Measurements from ENCODE around the gene AMY2A. TPM values are rescaled to one million over a fixed set of nuclear protein-coding genes. Genes with fewer than 3 reads are reported as not detected.
"Not testable (repeated sequence)": the region's sequence is repeated elsewhere in the genome, so short reads cannot be mapped to it uniquely, and the experiment has no call there.

AMY2A gene
- total RNA-seq = not detected

GRCh38 chr1:103616994-103617477, at the start of gene AMY2A:
Gene AMY2A, plus strand, starts transcription at chr1:103617427. Its CDS starts 14 bp downstream, at chr1:103617441.
- H3K27me3 ChIP-seq; intact Hi-C loops (cut with DNase I): not testable (repeated sequence)

GRCh38 chr1:103569493-103569892, 47.7 kb upstream of the AMY2A start:
- Histone ChIP-seq H3K36me3 (no peaks in the 10 kb centered on the region), H3K4me1 (no peaks in the 10 kb centered on the region), H3K27me3 (no peaks in the 10 kb centered on the region), H3K4me3 (no peak overlapping the region), H3K9me3 (no peaks in the 10 kb centered on the region), H3K27ac (no peak overlapping the region)
- no peak for TF ChIP-seq POLR2AphosphoS5 (IDR thresholded peaks at IDR 0.05; ENCODE audit: insufficient read depth in 1 of 2, low read depth in 1 of 2)
- TF ChIP-seq, protein P1, sequence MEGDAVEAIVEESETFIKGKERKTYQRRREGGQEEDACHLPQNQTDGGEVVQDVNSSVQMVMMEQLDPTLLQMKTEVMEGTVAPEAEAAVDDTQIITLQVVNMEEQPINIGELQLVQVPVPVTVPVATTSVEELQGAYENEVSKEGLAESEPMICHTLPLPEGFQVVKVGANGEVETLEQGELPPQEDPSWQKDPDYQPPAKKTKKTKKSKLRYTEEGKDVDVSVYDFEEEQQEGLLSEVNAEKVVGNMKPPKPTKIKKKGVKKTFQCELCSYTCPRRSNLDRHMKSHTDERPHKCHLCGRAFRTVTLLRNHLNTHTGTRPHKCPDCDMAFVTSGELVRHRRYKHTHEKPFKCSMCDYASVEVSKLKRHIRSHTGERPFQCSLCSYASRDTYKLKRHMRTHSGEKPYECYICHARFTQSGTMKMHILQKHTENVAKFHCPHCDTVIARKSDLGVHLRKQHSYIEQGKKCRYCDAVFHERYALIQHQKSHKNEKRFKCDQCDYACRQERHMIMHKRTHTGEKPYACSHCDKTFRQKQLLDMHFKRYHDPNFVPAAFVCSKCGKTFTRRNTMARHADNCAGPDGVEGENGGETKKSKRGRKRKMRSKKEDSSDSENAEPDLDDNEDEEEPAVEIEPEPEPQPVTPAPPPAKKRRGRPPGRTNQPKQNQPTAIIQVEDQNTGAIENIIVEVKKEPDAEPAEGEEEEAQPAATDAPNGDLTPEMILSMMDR (IDR thresholded peaks at IDR 0.05) = no peak
- TF ChIP-seq POLR2A (IDR thresholded peaks at IDR 0.05) = no peak
- intact Hi-C loops (cut with DNase I) = no loop called here
- no peak for DNase-seq (ENCODE audit: extremely low spot score in 2 of 2)

More at GRCh38 chr1:103616994-103617477, at the start of gene AMY2A:
- DNase-seq (ENCODE audit: extremely low spot score in 2 of 2); H3K27ac ChIP-seq; H3K36me3 ChIP-seq; H3K9me3 ChIP-seq; H3K4me3 ChIP-seq; H3K4me1 ChIP-seq: not testable (repeated sequence)

DNA sequence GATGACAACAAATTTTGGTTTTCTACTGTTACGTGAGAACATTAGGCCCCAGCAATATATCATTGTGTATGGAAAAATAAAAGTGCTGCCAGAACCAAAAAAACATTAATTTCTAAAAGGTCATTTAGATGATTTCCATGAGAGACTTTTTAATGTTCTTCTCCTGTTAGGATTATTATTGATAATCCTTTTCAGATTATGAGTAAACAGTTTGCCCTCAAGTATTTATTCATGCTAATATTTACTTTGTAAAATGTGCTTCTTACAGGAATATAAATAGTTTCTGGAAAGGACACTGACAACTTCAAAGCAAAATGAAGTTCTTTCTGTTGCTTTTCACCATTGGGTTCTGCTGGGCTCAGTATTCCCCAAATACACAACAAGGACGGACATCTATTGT, 45.9 kb upstream of the AMY2A start, which contains the start of gene AMY2B:
Gene AMY2B (plus strand): TSS at position 301 of the 400 bp plus-strand sequence. CDS start 14 bp downstream, at position 315.
- intact Hi-C loops (cut with DNase I); H3K4me1 ChIP-seq; H3K27ac ChIP-seq; H3K9me3 ChIP-seq; DNase-seq (ENCODE audit: extremely low spot score in 2 of 2); H3K4me3 ChIP-seq; H3K36me3 ChIP-seq; H3K27me3 ChIP-seq: not testable (repeated sequence)

DNA sequence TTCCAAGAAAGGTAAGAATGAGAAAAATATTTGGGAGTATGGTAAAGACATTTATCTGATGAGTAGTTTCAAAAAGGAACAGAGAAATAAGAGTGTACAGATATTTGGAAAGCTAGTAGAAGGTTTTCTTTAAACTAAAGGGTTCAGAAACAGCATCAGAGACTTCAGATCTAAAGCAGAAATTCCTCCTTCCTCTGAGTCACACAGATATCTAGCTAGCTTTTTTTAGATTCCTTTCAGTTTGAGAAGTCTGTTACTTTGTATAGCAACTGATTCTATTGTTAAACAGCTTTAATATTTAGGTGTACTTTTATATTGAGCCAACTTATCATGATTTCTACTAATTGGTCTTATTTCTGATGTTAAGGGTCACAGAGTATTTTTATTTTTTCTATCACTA, 41.2 kb upstream of the AMY2A start:
- TF ChIP-seq POLR2AphosphoS5 (IDR thresholded peaks at IDR 0.05; ENCODE audit: insufficient read depth in 1 of 2, low read depth in 1 of 2) (no peak), POLR2A (IDR thresholded peaks at IDR 0.05) (no peak)
- TF ChIP-seq, protein P1 (IDR thresholded peaks at IDR 0.05) = no peak
- H3K36me3 ChIP-seq = no peaks in the 10 kb centered on the region
- intact Hi-C loops (cut with DNase I) = no loop called here
- H3K27me3 ChIP-seq = no peaks in the 10 kb centered on the region
- DNase-seq (ENCODE audit: extremely low spot score in 2 of 2) = no peak
- no peaks in the 10 kb centered on the region for H3K4me1 ChIP-seq
- H3K27ac ChIP-seq = no peak overlapping the region
- no peak overlapping the region for H3K4me3 ChIP-seq
- no peaks in the 10 kb centered on the region for H3K9me3 ChIP-seq

- H3K9me3 ChIP-seq; H3K27me3 ChIP-seq; H3K4me3 ChIP-seq; H3K36me3 ChIP-seq; intact Hi-C loops (cut with DNase I); H3K4me1 ChIP-seq; H3K27ac ChIP-seq; DNase-seq (ENCODE audit: extremely low spot score in 2 of 2): not testable (repeated sequence)
Measured at GRCh38 chr1:103576784-103577183, 40.4 kb upstream of the AMY2A start.

DNA sequence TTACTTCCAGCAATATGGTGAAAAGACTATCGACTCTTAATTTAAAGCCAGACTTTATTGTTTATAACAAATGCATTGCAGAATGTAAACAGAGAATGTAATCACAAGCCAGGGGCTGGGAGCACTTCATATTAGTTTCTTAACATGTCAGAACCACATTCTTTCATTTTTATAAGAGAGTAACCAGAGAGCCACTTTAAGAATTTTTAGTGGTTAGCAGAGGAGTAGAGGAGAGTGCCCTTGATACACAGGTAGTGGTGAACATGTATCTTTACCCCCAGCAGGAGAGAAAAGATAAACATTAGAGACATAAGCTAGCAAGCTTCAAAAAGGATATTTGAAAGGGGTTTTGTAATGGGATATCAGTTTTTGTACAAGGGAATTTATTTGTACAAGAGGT, 34.8 kb upstream of the AMY2A start:
- Histone ChIP-seq H3K9me3 (no peaks in the 10 kb centered on the region), H3K27ac (no peak overlapping the region), H3K27me3 (no peaks in the 10 kb centered on the region), H3K4me1 (no peaks in the 10 kb centered on the region), H3K36me3 (no peaks in the 10 kb centered on the region), H3K4me3 (no peak overlapping the region)
- TF ChIP-seq POLR2AphosphoS5 (IDR thresholded peaks at IDR 0.05; ENCODE audit: insufficient read depth in 1 of 2, low read depth in 1 of 2) (no peak), POLR2A (IDR thresholded peaks at IDR 0.05) (no peak)
- TF ChIP-seq, protein P1 (IDR thresholded peaks at IDR 0.05) = no peak
- DNase-seq (ENCODE audit: extremely low spot score in 2 of 2) = no peak
- intact Hi-C loops (cut with DNase I) = no loop called here

GRCh38 chr1:103583887-103584286, 33.3 kb upstream of the AMY2A start:
- no peak for TF ChIP-seq POLR2AphosphoS5 (IDR thresholded peaks at IDR 0.05; ENCODE audit: insufficient read depth in 1 of 2, low read depth in 1 of 2)
- intact Hi-C loops (cut with DNase I) = no loop called here
- DNase-seq (ENCODE audit: extremely low spot score in 2 of 2) = no peak

More at GRCh38 chr1:103583887-103584286, 33.3 kb upstream of the AMY2A start:
- no peaks in the 10 kb centered on the region for H3K27me3 ChIP-seq
- H3K4me3 ChIP-seq = no peak overlapping the region
- no peak overlapping the region for H3K27ac ChIP-seq
- no peaks in the 10 kb centered on the region for H3K9me3 ChIP-seq
- no peaks in the 10 kb centered on the region for H3K36me3 ChIP-seq
- H3K4me1 ChIP-seq = no peaks in the 10 kb centered on the region
